Globus pallidus (tissue), 1 donor: Measurements from ENCODE around the gene DOP1B.

Experiments
- DNase-seq: peaks from one replicate; pipeline ENCODE4 v3.0.0-alpha.2; 2015; ENCODE audit warnings: low spot score

The DOP1B gene

GRCh38 chr21:36202726-36203602 is 46.3 kb downstream of the DOP1B start:
- DNase-seq, result no peak

DNA sequence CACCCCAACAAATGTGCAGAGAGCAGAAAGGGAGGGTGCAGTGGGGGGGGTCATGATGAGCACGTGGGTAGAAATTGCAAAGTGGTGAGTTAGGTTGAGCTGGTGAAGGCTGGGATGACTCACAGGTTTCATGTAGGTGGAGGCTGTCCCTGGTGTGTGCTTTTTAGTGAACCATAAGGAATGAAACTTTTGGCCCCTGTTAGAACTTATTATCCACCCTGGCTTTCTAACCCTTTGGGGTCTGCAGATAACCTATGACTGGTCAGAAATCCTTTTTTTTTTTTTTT is 46.9 kb downstream of the DOP1B start:
- DNase-seq, result no peak

DNA sequence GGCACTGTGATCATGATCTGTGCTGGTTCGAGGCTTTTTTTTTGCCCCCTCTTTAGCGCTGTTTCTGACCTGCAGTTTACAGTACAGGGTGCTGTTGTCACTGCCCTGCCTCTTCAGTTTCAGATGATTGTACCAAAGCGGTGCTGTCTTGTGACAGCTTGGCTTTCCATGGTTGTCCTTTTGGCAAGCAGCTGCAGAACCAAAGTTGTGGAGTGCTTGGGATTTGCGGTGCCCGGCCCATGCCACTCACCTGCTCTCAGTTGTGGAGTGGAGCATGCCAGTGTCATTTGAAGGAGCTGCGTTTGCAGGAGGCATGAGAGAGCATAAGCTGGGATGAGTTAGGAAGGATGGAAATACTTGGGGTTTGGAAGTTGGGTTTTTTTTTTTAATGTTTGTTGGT is 48.4 kb downstream of the DOP1B start:
- DNase-seq, result no peak

- no peak for DNase-seq
These were observed 49.3 kb downstream of the DOP1B start for GRCh38 chr21:36205962-36206361.
